ENCODE results near the gene SORCS2. TPM values are rescaled to one million over a fixed set of nuclear protein-coding genes. Genes with fewer than 3 reads are reported as not detected.

Gene SORCS2
- total RNA-seq, 1 experiment from 2014 or later, result 0.05 TPM

DNA sequence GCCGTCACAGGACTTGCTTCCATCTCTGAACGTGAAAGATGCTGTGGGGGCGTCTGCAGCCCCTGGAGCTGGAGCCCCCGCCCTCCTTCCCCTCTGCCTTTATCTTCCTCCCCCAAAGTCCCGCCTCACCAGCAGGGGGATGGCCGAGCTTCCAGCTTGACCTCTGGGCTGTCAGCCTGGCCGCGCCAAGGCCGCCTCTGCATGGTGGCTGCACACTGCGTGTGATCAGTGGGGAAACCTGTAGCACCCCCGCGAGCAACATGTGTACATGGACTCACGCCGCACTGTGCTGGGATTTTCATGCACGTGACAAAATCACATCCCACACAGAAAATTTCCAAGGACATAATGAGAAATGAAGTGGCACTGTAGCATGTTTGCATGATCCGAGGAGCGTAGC is 268.9 kb downstream of the SORCS2 start:
- Histone ChIP-seq H3K4me3 (no peak overlapping the region), H3K36me3 (no peaks in the 10 kb centered on the region)

DNA sequence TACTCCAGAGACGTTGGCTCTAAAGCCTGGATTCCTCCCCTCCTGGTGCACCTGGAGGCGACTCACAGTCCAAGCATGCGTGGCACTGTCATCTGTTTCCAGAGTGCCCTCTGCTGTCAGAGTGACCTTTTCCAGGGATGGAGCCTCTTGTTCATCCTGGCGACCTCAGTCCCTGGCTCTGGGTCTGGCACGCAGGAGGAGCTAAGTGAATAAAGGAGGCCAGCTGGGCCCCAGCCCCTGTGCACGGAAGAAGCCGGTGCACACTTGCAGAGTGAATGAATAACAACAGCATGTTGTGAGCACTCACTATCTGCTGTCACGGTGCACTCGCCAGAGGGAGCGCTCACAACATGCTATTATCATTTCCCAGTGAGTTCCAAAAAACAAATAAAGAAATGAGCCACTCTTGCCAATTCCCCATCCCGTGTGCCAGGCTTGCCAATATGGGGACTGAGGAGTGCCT is 270.2 kb downstream of the SORCS2 start:
- no peak for DNase-seq (ENCODE audit: low read depth in 1 of 2, low spot score in 2 of 2)

More for the DNA sequence above, 268.9 kb downstream of the SORCS2 start:
- Histone ChIP-seq H3K27me3 (replicated peaks) (no peaks in the 10 kb centered on the region), H3K9me3 (replicated peaks) (no peaks in the 10 kb centered on the region), H3K27ac (no peak overlapping the region), H3K4me1 (replicated peaks) (no peaks in the 10 kb centered on the region)
- no peak for DNase-seq (ENCODE audit: low read depth in 1 of 2, low spot score in 2 of 2)

DNA sequence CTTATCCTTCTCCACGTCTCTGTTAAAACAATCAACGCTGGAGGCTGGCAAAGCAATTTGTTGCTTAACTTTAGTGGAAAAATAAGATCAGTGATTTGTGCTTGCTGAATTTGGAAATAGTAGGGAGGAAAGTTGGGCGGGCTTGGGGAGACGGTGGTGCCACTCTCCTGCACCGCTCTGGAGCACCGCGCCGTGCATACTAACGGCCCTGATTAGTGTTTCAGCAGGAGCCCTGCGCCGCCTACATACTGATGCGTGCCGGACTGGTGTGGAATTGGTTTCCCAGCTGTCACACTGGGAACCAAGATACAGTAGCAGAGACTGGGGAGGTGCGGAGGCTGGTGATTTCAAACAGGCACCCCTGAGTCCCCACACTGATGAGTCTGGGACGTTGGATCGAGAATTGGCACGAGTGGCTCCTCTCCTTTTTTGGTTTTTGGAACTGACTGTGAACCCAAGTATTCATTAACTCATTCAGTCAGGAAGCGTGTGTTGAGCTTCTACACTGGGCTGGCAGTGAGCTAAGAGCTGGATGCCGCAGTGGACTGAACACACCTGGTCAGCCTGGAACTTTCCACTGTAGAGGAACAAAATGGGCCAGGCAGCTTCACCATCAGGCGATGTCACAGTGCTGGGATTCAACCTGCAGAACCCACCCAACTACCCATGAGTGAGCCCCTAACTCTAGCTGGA is 271.4 kb downstream of the SORCS2 start:
- H3K4me1 ChIP-seq (replicated peaks), result no peaks in the 10 kb centered on the region
- no peaks in the 10 kb centered on the region for H3K27me3 ChIP-seq (replicated peaks)
- no peak overlapping the region for H3K4me3 ChIP-seq
- H3K9me3 ChIP-seq (replicated peaks), result no peaks in the 10 kb centered on the region
- no peak overlapping the region for H3K27ac ChIP-seq
- no peaks in the 10 kb centered on the region for H3K36me3 ChIP-seq
- DNase-seq (ENCODE audit: low read depth in 1 of 2, low spot score in 2 of 2), result no peak

More for the DNA sequence above, 270.2 kb downstream of the SORCS2 start:
- no peaks in the 10 kb centered on the region for H3K4me1 ChIP-seq (replicated peaks)
- no peaks in the 10 kb centered on the region for H3K36me3 ChIP-seq
- H3K9me3 ChIP-seq (replicated peaks), result no peaks in the 10 kb centered on the region
- no peak overlapping the region for H3K27ac ChIP-seq
- no peaks in the 10 kb centered on the region for H3K27me3 ChIP-seq (replicated peaks)
- H3K4me3 ChIP-seq, result no peak overlapping the region

DNA sequence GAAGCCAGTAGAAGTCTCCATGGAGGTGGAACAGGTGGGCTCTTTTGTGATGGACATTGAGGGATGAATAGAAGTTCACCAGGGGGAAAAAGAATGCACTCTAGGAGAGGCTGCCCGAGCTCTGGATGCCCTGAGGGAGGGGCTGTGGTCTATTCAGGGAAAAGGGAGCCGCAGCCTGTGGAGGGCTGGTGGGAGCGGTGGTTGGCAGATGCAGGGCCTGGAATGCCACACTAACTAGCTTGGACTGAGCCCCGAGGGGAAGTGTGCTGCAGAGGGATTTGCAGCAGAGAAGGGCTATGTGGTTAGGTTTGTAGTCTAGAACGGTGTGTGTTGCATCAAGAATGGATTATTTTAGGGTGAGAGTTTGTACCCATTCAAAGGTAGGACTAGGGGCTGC is 271.9 kb downstream of the SORCS2 start:
- no peak for DNase-seq (ENCODE audit: low read depth in 1 of 2, low spot score in 2 of 2)
- H3K27me3 ChIP-seq (replicated peaks), result no peaks in the 10 kb centered on the region
- H3K27ac ChIP-seq, result no peak overlapping the region
- H3K4me3 ChIP-seq, result no peak overlapping the region
- no peaks in the 10 kb centered on the region for H3K36me3 ChIP-seq
- no peaks in the 10 kb centered on the region for H3K9me3 ChIP-seq (replicated peaks)
- H3K4me1 ChIP-seq (replicated peaks), result no peaks in the 10 kb centered on the region

DNA sequence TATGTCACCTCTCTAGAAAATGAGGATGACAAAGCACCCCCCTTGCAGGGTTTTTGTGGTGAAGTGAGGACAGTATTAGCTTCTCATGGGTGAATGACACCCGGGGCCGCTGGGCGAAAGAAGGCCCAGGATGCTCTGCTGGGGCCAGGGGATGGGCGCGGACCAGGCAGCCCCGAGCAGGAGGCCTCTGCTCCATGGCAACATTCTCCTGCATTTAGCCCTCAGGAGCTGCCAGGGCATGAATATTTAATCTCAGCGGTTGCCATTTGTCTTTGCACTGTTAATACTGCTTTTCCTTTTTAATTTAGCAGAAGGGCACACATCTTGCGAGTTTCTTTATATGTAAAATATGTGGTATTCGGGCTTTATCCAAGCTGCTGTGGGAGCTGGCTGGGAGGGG is 272.7 kb downstream of the SORCS2 start:
- Histone ChIP-seq H3K27ac (no peak overlapping the region), H3K27me3 (replicated peaks) (no peaks in the 10 kb centered on the region), H3K4me3 (no peak overlapping the region)

DNA sequence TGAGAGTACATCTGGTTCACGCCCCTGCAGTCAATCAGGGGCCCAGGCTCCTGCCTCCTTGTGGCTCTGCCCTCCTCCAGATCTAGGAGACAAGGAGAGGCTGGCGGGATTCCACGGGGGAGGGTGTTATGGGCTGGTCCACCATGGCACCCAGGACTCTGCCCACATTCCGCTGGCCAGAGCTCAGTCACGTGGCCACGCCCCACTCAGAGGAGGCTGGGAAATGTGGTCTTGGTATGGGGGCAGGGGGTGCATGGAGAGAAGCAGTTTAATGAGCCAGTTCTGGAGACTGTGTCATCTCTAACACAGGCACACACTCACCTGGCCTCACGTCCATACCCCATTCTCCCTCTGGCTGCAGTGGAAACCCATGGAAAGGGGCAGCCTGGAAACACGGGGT is 273.9 kb downstream of the SORCS2 start:
- Histone ChIP-seq H3K36me3 (no peaks in the 10 kb centered on the region), H3K27me3 (replicated peaks) (no peaks in the 10 kb centered on the region), H3K27ac (no peak overlapping the region), H3K9me3 (replicated peaks) (no peaks in the 10 kb centered on the region), H3K4me3 (no peak overlapping the region), H3K4me1 (replicated peaks) (no peaks in the 10 kb centered on the region)
- DNase-seq (ENCODE audit: low read depth in 1 of 2, low spot score in 2 of 2), result no peak

More for the DNA sequence above, 272.7 kb downstream of the SORCS2 start:
- H3K9me3 ChIP-seq (replicated peaks), result no peaks in the 10 kb centered on the region
- no peaks in the 10 kb centered on the region for H3K36me3 ChIP-seq
- no peak for DNase-seq (ENCODE audit: low read depth in 1 of 2, low spot score in 2 of 2)
- H3K4me1 ChIP-seq (replicated peaks), result no peaks in the 10 kb centered on the region

DNA sequence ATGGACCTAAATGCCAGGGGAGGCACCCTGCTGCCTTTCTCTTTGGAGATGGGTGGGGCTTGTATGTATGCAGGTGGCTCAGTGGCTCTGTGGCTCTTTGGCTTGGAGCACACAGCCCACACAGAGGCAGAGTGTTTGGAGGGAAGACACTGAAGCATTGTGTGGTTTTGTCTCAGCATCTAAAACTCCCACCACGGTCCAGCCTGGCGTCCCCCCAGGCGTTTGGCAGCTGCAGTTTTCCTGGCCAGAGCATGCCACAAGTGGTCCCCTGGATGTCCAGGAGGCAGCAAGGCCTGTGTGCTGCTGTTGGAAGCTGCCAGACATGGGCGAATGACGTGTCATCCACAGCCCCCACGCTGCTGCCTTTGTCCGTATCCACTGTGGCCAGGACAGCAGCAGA is 274.6 kb downstream of the SORCS2 start:
- H3K4me1 ChIP-seq (replicated peaks), result no peaks in the 10 kb centered on the region
- no peaks in the 10 kb centered on the region for H3K27me3 ChIP-seq (replicated peaks)
- no peak for DNase-seq (ENCODE audit: low read depth in 1 of 2, low spot score in 2 of 2)
- no peak overlapping the region for H3K27ac ChIP-seq
- H3K36me3 ChIP-seq, result no peaks in the 10 kb centered on the region
- no peaks in the 10 kb centered on the region for H3K9me3 ChIP-seq (replicated peaks)
- H3K4me3 ChIP-seq, result no peak overlapping the region

DNA sequence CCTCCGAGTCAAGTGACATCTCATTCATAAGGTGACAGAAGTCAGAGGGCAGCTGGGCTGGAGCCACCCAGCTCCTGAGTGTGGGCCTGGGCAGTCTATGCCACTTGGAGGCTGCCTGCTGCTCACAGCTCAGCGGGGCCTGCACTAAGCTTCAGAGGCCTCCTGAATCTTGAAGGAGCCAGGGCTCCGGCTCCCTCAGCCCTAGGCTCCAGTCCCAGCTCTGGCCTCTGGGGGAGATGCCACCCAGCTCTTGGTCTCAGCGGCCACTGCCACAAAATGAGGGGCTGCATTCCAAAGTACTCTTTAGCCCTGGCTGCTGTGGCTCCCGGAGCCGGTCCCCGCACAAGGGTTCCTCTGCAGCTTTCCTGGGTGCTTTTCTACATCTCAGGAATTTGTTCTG is 275.1 kb downstream of the SORCS2 start:
- Histone ChIP-seq H3K9me3 (replicated peaks) (no peaks in the 10 kb centered on the region), H3K4me1 (replicated peaks) (no peaks in the 10 kb centered on the region), H3K27me3 (replicated peaks) (no peaks in the 10 kb centered on the region), H3K27ac (no peak overlapping the region), H3K4me3 (no peak overlapping the region), H3K36me3 (no peaks in the 10 kb centered on the region)
- DNase-seq (ENCODE audit: low read depth in 1 of 2, low spot score in 2 of 2), result no peak

DNA sequence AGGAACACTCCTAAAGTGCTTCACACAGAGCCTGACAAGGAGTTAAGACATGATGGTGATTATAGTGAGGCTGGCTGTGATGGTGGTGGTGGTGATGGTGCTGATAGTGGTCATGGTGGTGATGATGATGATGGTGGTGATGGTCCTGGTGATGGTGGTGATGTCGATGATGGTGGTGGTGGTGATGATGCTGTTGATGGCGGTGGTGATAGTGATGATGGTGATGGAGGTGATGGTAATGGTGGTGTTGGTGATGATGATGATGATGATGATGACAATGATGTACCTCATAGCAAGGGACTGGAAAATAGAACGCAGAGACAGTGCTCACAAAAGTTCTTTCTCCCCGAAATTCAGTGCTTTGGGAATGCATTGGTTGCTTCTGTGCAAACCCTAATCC is 276.7 kb downstream of the SORCS2 start:
- Histone ChIP-seq H3K9me3 (replicated peaks) (no peaks in the 10 kb centered on the region), H3K27ac (no peak overlapping the region), H3K4me3 (no peak overlapping the region), H3K36me3 (no peaks in the 10 kb centered on the region), H3K4me1 (replicated peaks) (no peaks in the 10 kb centered on the region), H3K27me3 (replicated peaks) (no peaks in the 10 kb centered on the region)
- no peak for DNase-seq (ENCODE audit: low read depth in 1 of 2, low spot score in 2 of 2)

DNA sequence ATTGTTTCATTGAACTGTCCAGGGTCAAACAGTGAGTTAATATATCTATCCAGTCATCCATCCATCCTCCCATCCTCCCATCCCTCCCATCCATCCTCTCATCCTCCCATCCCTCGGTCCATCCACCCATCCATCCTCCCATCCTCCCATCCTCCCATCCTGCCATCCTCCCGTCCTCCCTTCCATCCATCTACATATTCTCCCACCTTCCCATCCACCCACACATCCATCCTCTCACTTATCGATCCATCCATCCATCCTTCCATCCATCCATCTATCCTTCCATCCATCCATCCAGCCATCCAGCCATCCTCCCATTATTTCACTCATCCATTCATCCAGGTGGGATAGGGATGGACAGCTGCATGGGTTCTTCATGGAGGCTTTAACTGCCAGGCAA is 277.8 kb downstream of the SORCS2 start:
- Histone ChIP-seq H3K9me3 (replicated peaks) (no peaks in the 10 kb centered on the region), H3K27ac (no peak overlapping the region), H3K27me3 (replicated peaks) (no peaks in the 10 kb centered on the region), H3K36me3 (no peaks in the 10 kb centered on the region), H3K4me1 (replicated peaks) (no peaks in the 10 kb centered on the region), H3K4me3 (no peak overlapping the region)
- DNase-seq (ENCODE audit: low read depth in 1 of 2, low spot score in 2 of 2), result no peak

DNA sequence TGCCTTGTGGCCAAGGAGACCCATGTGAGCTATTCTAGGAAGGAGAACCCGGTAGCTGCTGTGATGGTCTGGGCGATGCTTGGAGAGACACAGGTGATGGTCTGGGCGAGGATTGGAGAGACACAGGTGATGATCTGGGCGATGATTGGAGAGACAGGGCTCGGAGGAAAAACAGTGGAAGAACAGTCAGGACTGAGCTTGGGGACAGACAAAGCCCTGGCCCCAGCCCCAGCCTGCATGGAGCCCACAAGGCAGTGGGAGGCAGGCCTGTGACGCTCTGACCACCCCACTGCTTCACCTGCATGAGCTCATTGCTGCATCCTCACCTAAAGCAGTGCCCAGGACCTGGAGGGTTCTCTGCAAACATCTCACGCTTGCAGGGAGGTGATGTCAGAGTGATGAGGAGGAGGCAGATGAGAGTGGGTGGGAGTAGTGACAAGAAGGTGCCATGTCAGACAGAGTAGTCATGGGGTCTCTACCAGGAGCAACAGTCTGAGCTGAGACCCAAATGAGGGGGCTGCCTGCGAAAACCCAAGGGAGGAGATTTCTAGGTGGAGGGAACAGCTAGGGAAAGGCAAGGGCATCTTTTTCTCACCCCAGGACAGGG is 278.3 kb downstream of the SORCS2 start:
- no peaks in the 10 kb centered on the region for H3K27me3 ChIP-seq (replicated peaks)
- no peaks in the 10 kb centered on the region for H3K4me1 ChIP-seq (replicated peaks)
- H3K36me3 ChIP-seq, result no peaks in the 10 kb centered on the region
- DNase-seq (ENCODE audit: low read depth in 1 of 2, low spot score in 2 of 2), result no peak
- H3K27ac ChIP-seq, result no peak overlapping the region
- H3K9me3 ChIP-seq (replicated peaks), result no peaks in the 10 kb centered on the region
- H3K4me3 ChIP-seq, result no peak overlapping the region

DNA sequence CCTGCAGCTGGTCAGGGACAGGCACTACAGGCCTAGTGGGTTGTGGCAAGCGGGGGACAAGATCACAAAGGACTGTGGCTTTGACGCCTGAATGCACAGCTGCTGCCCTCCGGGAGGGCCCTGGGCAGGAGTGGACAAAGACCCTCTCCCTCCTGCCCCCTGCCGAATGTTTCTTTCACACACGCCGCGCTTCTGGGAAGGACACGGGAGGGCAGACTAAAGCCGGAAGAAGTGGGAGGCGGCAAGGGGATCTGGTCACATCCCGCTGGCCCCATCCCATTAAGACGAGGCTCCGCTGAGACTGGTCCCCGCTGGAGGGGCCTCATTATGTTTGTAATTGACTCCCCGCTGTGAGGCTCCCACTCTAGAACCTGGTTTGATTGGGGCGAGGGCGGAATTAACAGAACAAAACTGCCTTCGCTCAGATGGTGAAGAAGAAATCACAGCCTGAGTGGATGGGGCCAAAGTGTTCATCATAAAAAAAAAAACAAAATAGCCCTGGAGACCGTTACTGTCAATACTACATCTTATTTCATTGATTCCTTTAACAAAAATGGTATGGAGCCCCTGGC is 280.2 kb downstream of the SORCS2 start:
- no peaks in the 10 kb centered on the region for H3K36me3 ChIP-seq
- no peaks in the 10 kb centered on the region for H3K9me3 ChIP-seq (replicated peaks)
- DNase-seq (ENCODE audit: low read depth in 1 of 2, low spot score in 2 of 2), result no peak
- H3K4me3 ChIP-seq, result no peak overlapping the region
- H3K27ac ChIP-seq, result no peak overlapping the region
- no peaks in the 10 kb centered on the region for H3K4me1 ChIP-seq (replicated peaks)
- no peaks in the 10 kb centered on the region for H3K27me3 ChIP-seq (replicated peaks)

DNA sequence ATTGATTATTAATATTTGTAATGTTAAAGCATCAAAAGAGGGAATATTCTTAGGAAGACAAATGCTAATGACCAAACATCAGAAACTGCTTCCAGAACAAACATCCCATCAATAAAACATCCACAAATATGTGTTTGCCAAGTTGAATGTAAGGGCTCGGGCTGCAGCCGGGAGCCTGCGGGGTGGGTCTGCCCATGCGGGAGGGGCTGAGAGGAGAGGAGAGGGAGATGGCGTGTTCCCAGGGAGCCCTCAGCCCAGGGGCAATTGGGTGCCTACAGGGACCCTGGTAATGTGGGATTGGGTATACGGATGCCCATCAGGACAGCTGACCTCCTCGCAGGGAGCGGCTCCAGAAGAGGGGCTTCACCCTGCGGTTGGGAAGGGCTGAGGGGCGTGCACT is 280.7 kb downstream of the SORCS2 start:
- DNase-seq (ENCODE audit: low read depth in 1 of 2, low spot score in 2 of 2), result no peak
- Histone ChIP-seq H3K27me3 (replicated peaks) (no peaks in the 10 kb centered on the region), H3K4me3 (no peak overlapping the region), H3K9me3 (replicated peaks) (no peaks in the 10 kb centered on the region), H3K27ac (no peak overlapping the region), H3K4me1 (replicated peaks) (no peaks in the 10 kb centered on the region), H3K36me3 (no peaks in the 10 kb centered on the region)

DNA sequence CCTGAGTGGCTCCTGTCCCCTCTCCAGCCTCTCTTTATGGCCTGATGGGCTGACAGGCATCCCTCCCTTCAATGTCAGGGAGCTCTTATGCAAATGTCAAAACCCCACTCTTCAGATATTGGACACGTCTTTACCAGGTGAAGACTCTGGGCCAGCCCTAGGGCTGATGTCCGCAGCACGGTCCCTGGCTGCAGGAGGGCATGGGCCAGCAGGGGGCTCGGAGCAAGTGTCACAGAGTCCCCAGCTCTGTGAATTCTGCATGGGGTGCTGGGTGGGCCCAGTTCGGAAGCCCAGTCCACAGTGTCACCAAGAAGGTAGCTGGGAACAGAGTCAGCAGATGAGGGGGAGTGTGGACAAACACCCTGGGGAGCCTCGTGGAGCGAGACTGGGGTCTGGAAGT is 282.0 kb downstream of the SORCS2 start:
- no peak overlapping the region for H3K27ac ChIP-seq
- no peaks in the 10 kb centered on the region for H3K36me3 ChIP-seq
- DNase-seq (ENCODE audit: low read depth in 1 of 2, low spot score in 2 of 2), result no peak
- H3K4me3 ChIP-seq, result no peak overlapping the region
- H3K9me3 ChIP-seq (replicated peaks), result no peaks in the 10 kb centered on the region
- H3K4me1 ChIP-seq (replicated peaks), result no peaks in the 10 kb centered on the region
- H3K27me3 ChIP-seq (replicated peaks), result no peaks in the 10 kb centered on the region
